ENCODE results near the gene NRG3.
"Not testable (repeated sequence)": the region's sequence is repeated elsewhere in the genome, so short reads cannot be mapped to it uniquely, and the experiment has no call there.

The NRG3 gene

GRCh38 chr10:81953420-81953819 is 78.4 kb downstream of the NRG3 start:
- in situ Hi-C loops (cut with MboI; ENCODE audit: low sequenced_read_pairs): no loop called here

GRCh38 chr10:81957976-81958375 is 83.0 kb downstream of the NRG3 start:
- in situ Hi-C loops (cut with MboI; ENCODE audit: low sequenced_read_pairs): no loop called here

GRCh38 chr10:81959016-81959415 is 84.0 kb downstream of the NRG3 start:
- in situ Hi-C loops (cut with MboI; ENCODE audit: low sequenced_read_pairs): no loop called here

- in situ Hi-C loops (cut with MboI; ENCODE audit: low sequenced_read_pairs): no loop called here
Observed at GRCh38 chr10:81961451-81962184, 86.6 kb downstream of the NRG3 start.

GRCh38 chr10:81963606-81964005 is 88.6 kb downstream of the NRG3 start:
- in situ Hi-C loops (cut with MboI; ENCODE audit: low sequenced_read_pairs): no loop called here

- in situ Hi-C loops (cut with MboI; ENCODE audit: low sequenced_read_pairs): no loop called here
Observed at GRCh38 chr10:81967716-81968115, 92.7 kb downstream of the NRG3 start.

GRCh38 chr10:81969136-81969535 is 94.1 kb downstream of the NRG3 start:
- in situ Hi-C loops (cut with MboI; ENCODE audit: low sequenced_read_pairs): no loop called here

GRCh38 chr10:81978238-81978637 is 103.2 kb downstream of the NRG3 start:
- in situ Hi-C loops (cut with MboI; ENCODE audit: low sequenced_read_pairs): no loop called here

GRCh38 chr10:81981724-81982123 is 106.7 kb downstream of the NRG3 start:
- in situ Hi-C loops (cut with MboI; ENCODE audit: low sequenced_read_pairs): no loop called here

GRCh38 chr10:81984428-81984827 is 109.4 kb downstream of the NRG3 start:
- in situ Hi-C loops (cut with MboI; ENCODE audit: low sequenced_read_pairs): no loop called here

GRCh38 chr10:81995254-81995653 is 120.3 kb downstream of the NRG3 start:
- in situ Hi-C loops (cut with MboI; ENCODE audit: low sequenced_read_pairs): no loop called here

GRCh38 chr10:81996927-81997326 is 121.9 kb downstream of the NRG3 start:
- in situ Hi-C loops (cut with MboI; ENCODE audit: low sequenced_read_pairs): no loop called here

- in situ Hi-C loops (cut with MboI; ENCODE audit: low sequenced_read_pairs): no loop called here
Observed at GRCh38 chr10:82020999-82021398, 146.0 kb downstream of the NRG3 start.

- in situ Hi-C loops (cut with MboI; ENCODE audit: low sequenced_read_pairs): no loop called here
Observed at GRCh38 chr10:82027711-82028110, 152.7 kb downstream of the NRG3 start.

GRCh38 chr10:82037076-82037475 is 162.1 kb downstream of the NRG3 start:
- in situ Hi-C loops (cut with MboI; ENCODE audit: low sequenced_read_pairs): no loop called here

GRCh38 chr10:82038587-82038986 is 163.6 kb downstream of the NRG3 start:
- in situ Hi-C loops (cut with MboI; ENCODE audit: low sequenced_read_pairs): no loop called here

GRCh38 chr10:82040336-82040735 is 165.3 kb downstream of the NRG3 start:
- in situ Hi-C loops (cut with MboI; ENCODE audit: low sequenced_read_pairs): no loop called here

GRCh38 chr10:82041018-82041417 is 166.0 kb downstream of the NRG3 start:
- in situ Hi-C loops (cut with MboI; ENCODE audit: low sequenced_read_pairs): no loop called here

GRCh38 chr10:82056391-82056790 is 181.4 kb downstream of the NRG3 start:
- in situ Hi-C loops (cut with MboI; ENCODE audit: low sequenced_read_pairs): no loop called here

GRCh38 chr10:82067192-82067591 is 192.2 kb downstream of the NRG3 start:
- in situ Hi-C loops (cut with MboI; ENCODE audit: low sequenced_read_pairs): not testable (repeated sequence)

- in situ Hi-C loops (cut with MboI; ENCODE audit: low sequenced_read_pairs): no loop called here
Observed at GRCh38 chr10:82068501-82068900, 193.5 kb downstream of the NRG3 start.

GRCh38 chr10:82071231-82071630 is 196.2 kb downstream of the NRG3 start:
- in situ Hi-C loops (cut with MboI; ENCODE audit: low sequenced_read_pairs): no loop called here

GRCh38 chr10:82072124-82072523 is 197.1 kb downstream of the NRG3 start:
- in situ Hi-C loops (cut with MboI; ENCODE audit: low sequenced_read_pairs): no loop called here
